ENCODE results near the gene SETD1A. TPM values are rescaled to one million over a fixed set of nuclear protein-coding genes. Genes with fewer than 3 reads are reported as not detected.

Gene SETD1A
- total RNA-seq, 2 experiments from 2014 or later, result 40.1 to 41.2 TPM

DNA sequence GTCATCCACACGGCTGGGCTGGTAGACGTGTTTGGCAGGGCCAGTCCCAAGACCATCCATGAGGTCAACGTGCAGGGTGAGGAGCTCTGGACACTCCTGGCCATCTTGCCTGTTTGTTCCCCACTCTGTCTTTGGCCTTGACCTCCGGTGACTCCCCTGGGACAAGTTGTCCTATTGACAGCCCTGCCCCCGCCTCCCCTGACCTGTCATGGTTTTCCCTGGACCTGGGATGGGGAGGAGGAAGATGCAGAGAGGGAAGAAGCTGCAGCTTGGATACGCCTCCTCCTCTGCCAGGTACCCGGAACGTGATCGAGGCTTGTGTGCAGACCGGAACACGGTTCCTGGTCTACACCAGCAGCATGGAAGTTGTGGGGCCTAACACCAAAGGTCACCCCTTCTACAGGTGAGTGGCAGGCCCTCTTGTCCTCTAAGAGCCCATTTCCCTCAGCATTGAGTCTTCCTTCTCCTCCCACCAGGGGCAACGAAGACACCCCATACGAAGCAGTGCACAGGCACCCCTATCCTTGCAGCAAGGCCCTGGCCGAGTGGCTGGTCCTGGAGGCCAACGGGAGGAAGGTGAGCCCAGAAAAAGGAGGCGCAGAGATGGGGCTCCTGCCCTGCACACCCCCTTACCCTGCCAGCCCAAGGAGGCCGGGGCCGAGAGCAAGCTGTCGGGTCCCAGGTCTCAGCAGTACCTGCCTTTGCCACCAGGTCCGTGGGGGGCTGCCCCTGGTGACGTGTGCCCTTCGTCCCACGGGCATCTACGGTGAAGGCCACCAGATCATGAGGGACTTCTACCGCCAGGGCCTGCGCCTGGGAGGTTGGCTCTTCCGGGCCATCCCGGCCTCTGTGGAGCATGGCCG is 28.8 kb downstream of the SETD1A start:
- no peaks in the 10 kb centered on the region for H3K27me3 Mint-ChIP-seq
- ChIA-PET POLR2A (interaction anchor here (0.9 to 2.2 kb wide), 2 partner anchors 131 to 887 kb away, joined by 3 to 8 read pairs; partner anchors contain the start of genes KAT8 and ZNF267), CTCF (interaction anchor here (0.8 to 3.9 kb wide), 4 partner anchors 11 to 156 kb away, joined by 3 to 26 read pairs (median 6); no protein-coding TSS in a partner anchor)
- H3K4me3 Mint-ChIP-seq, result no peak overlapping the region
- H3K36me3 ChIP-seq (ENCODE audit: insufficient read depth, low read length), result peaks cover 25% of the 10 kb centered on the region
- no peak overlapping the region for H3K4me3 ChIP-seq (ENCODE audit: low read length)
- DNase-seq (no peak), ATAC-seq (ENCODE audit: poor library complexity) (no peak)
- H3K9me3 ChIP-seq (ENCODE audit: control insufficient read depth in 1 of 2, insufficient read depth in 1 of 2, low read length in 2 of 2), result no peaks in the 10 kb centered on the region
- H3K9me3 Mint-ChIP-seq, result no peaks in the 10 kb centered on the region
- H3K27ac ChIP-seq (ENCODE audit: low read depth in 1 of 2, low read length in 2 of 2), result no peak overlapping the region
- H3K4me1 ChIP-seq (ENCODE audit: insufficient read depth, low read length), result peaks cover 13% of the 10 kb centered on the region
- H3K27ac Mint-ChIP-seq, result no peak overlapping the region
- no peaks in the 10 kb centered on the region for H3K27me3 ChIP-seq (ENCODE audit: control insufficient read depth in 1 of 2, insufficient read depth in 2 of 2, low read length in 2 of 2)
- peaks cover 24% of the 10 kb centered on the region for H3K36me3 Mint-ChIP-seq (ENCODE audit: low read depth)
- intact Hi-C loops (cut with DNase I, micrococcal nuclease), result loop anchor here (5.0 to 10.0 kb wide), 4 partner anchors 308 to 708 kb away; no protein-coding TSS in a partner anchor
- H3K4me1 Mint-ChIP-seq (ENCODE audit: low read depth), result no peaks in the 10 kb centered on the region
- TF ChIP-seq, protein P1, sequence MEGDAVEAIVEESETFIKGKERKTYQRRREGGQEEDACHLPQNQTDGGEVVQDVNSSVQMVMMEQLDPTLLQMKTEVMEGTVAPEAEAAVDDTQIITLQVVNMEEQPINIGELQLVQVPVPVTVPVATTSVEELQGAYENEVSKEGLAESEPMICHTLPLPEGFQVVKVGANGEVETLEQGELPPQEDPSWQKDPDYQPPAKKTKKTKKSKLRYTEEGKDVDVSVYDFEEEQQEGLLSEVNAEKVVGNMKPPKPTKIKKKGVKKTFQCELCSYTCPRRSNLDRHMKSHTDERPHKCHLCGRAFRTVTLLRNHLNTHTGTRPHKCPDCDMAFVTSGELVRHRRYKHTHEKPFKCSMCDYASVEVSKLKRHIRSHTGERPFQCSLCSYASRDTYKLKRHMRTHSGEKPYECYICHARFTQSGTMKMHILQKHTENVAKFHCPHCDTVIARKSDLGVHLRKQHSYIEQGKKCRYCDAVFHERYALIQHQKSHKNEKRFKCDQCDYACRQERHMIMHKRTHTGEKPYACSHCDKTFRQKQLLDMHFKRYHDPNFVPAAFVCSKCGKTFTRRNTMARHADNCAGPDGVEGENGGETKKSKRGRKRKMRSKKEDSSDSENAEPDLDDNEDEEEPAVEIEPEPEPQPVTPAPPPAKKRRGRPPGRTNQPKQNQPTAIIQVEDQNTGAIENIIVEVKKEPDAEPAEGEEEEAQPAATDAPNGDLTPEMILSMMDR (IDR thresholded peaks at IDR 0.05), result no peak

DNA sequence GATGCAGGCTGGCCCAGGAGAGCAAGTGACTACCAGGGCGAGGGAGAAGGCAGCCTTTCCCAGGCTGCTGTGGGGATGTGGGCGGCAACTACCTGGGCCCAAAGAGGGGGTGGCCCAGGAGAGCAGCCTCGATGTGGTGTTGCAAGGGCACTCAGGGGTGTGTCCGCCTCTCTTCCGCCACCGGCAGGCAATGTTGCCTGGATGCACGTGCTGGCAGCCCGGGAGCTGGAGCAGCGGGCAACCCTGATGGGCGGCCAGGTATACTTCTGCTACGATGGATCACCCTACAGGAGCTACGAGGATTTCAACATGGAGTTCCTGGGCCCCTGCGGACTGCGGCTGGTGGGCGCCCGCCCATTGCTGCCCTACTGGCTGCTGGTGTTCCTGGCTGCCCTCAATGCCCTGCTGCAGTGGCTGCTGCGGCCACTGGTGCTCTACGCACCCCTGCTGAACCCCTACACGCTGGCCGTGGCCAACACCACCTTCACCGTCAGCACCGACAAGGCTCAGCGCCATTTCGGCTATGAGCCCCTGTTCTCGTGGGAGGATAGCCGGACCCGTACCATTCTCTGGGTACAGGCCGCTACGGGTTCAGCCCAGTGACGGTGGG is 30.1 kb downstream of the SETD1A start:
- peaks cover 14% of the 10 kb centered on the region for H3K36me3 Mint-ChIP-seq (ENCODE audit: low read depth)
- CTCF ChIA-PET, result no interaction called here
- peaks cover 21% of the 10 kb centered on the region for H3K36me3 ChIP-seq (ENCODE audit: insufficient read depth, low read length)
- H3K27ac Mint-ChIP-seq, result no peak overlapping the region
- H3K27me3 ChIP-seq (ENCODE audit: control insufficient read depth in 1 of 2, insufficient read depth in 2 of 2, low read length in 2 of 2), result no peaks in the 10 kb centered on the region
- H3K4me3 ChIP-seq (ENCODE audit: low read length), result no peak overlapping the region
- H3K9me3 Mint-ChIP-seq, result no peaks in the 10 kb centered on the region
- POLR2A ChIA-PET, result no interaction called here
- H3K27me3 Mint-ChIP-seq, result no peaks in the 10 kb centered on the region
- TF ChIP-seq, protein P1 (IDR thresholded peaks at IDR 0.05), result no peak
- intact Hi-C loops (cut with DNase I, micrococcal nuclease), result loop anchor here (5.0 to 10.0 kb wide), 4 partner anchors 307 to 707 kb away; no protein-coding TSS in a partner anchor
- no peak overlapping the region for H3K27ac ChIP-seq (ENCODE audit: low read depth in 1 of 2, low read length in 2 of 2)
- no peaks in the 10 kb centered on the region for H3K9me3 ChIP-seq (ENCODE audit: control insufficient read depth in 1 of 2, insufficient read depth in 1 of 2, low read length in 2 of 2)
- peaks cover 13% of the 10 kb centered on the region for H3K4me1 ChIP-seq (ENCODE audit: insufficient read depth, low read length)
- no peak for DNase-seq
- H3K4me3 Mint-ChIP-seq, result no peak overlapping the region
- ATAC-seq (ENCODE audit: poor library complexity), result no peak
- H3K4me1 Mint-ChIP-seq (ENCODE audit: low read depth), result no peaks in the 10 kb centered on the region

DNA sequence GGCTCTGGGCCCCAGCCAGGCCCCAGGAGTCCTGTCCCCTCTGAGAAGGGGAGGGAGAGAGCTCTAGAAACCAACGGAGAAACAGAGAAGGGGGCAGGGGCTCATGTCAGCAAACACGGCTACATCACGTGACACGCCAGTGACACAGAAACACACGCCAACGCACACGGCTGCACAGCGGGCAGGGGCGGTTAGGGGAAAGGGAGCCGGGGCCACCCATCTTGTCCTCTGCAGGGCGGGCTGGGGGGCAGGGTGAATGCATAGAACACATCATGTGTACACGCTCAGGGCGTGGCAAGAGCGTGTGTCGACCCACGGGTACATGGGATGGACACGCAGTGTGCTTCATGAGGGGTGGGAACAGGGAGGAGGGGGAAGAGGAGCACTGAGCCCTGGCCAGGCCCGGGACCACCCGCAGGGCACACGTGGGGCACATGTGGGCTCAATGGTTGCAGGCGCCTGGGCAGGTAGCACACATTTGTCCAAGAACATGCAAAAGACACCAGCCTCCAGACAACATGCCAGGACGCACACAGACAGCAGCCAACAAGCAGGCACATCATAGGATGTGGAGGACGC is 32.0 kb downstream of the SETD1A start:
- POLR2A ChIA-PET, result no interaction called here
- Histone ChIP-seq H3K4me3 (ENCODE audit: low read length) (no peak overlapping the region), H3K27me3 (ENCODE audit: control insufficient read depth in 1 of 2, insufficient read depth in 2 of 2, low read length in 2 of 2) (no peaks in the 10 kb centered on the region), H3K9me3 (ENCODE audit: control insufficient read depth in 1 of 2, insufficient read depth in 1 of 2, low read length in 2 of 2) (no peaks in the 10 kb centered on the region), H3K27ac (ENCODE audit: low read depth in 1 of 2, low read length in 2 of 2) (no peak overlapping the region), H3K4me1 (ENCODE audit: insufficient read depth, low read length) (peaks cover 9% of the 10 kb centered on the region), H3K36me3 (ENCODE audit: insufficient read depth, low read length) (peaks cover 4% of the 10 kb centered on the region)
- CTCF ChIA-PET, result no interaction called here
- DNase-seq (no peak), ATAC-seq (ENCODE audit: poor library complexity) (no peak)
- TF ChIP-seq, protein P1 (IDR thresholded peaks at IDR 0.05), result no peak
- no peaks in the 10 kb centered on the region for H3K36me3 Mint-ChIP-seq (ENCODE audit: low read depth)
- no peaks in the 10 kb centered on the region for H3K9me3 Mint-ChIP-seq
- no peak overlapping the region for H3K4me3 Mint-ChIP-seq
- no peak overlapping the region for H3K27ac Mint-ChIP-seq
- no peaks in the 10 kb centered on the region for H3K27me3 Mint-ChIP-seq
- no peaks in the 10 kb centered on the region for H3K4me1 Mint-ChIP-seq (ENCODE audit: low read depth)
- intact Hi-C loops (cut with DNase I, micrococcal nuclease), result loop anchor here (5.0 to 10.0 kb wide), 4 partner anchors 305 to 705 kb away; no protein-coding TSS in a partner anchor

Data from CD4-positive, alpha-beta T cell (primary cell).